HG02571 (cell line): ENCODE measurements around the gene LRRC39.
A peak's percentile ranks its signal among the peaks of the same experiment; 100 is the strongest.

ENCODE experiments used
- ATAC-seq: cut with Tn5 transposase; IDR thresholded peaks from one replicate; pipeline ENCODE4 v1.9.1; 2021; ENCODE audit warnings: mild to moderate bottlenecking, moderate library complexity; ENCODE audit not compliant: unreplicated experiment

Gene LRRC39

GRCh38 chr1:100151679-100152078 lies 26.4 kb downstream of the LRRC39 start:
- no peak for ATAC-seq

- no peak for ATAC-seq
These were observed 30.2 kb downstream of the LRRC39 start for GRCh38 chr1:100147875-100148274.

- no peak for ATAC-seq
These were observed 31.1 kb downstream of the LRRC39 start for GRCh38 chr1:100146958-100147357.

- ATAC-seq: no peak
These were observed 32.9 kb downstream of the LRRC39 start for GRCh38 chr1:100145116-100145515.

- no peak for ATAC-seq
These were observed 35.7 kb downstream of the LRRC39 start for GRCh38 chr1:100142343-100142742.

GRCh38 chr1:100141192-100141591 lies 36.9 kb downstream of the LRRC39 start:
- ATAC-seq: no peak

GRCh38 chr1:100137602-100138001 lies 40.5 kb downstream of the LRRC39 start:
- no peak for ATAC-seq

- ATAC-seq: no peak
These were observed 43.2 kb downstream of the LRRC39 start for GRCh38 chr1:100134872-100135271.

- peak; percentile 91 for ATAC-seq
These were observed 45.2 kb downstream of the LRRC39 start, which contains the start of the genes SASS6 and TRMT13 for GRCh38 chr1:100132566-100133477. Gene SASS6 (minus strand): TSS chr1:100132930. CDS start chr1:100132814, 116 bp downstream. Gene TRMT13 (plus strand): TSS chr1:100133163. CDS start chr1:100133169, 6 bp downstream.

GRCh38 chr1:100131623-100132022 lies 46.4 kb downstream of the LRRC39 start:
- ATAC-seq: no peak

- no peak for ATAC-seq
These were observed 47.4 kb downstream of the LRRC39 start for GRCh38 chr1:100130552-100131077.

- ATAC-seq: no peak
These were observed 50.8 kb downstream of the LRRC39 start for GRCh38 chr1:100127226-100127625.

- no peak for ATAC-seq
These were observed 55.9 kb downstream of the LRRC39 start for GRCh38 chr1:100122177-100122576.

GRCh38 chr1:100115524-100115923 lies 62.5 kb downstream of the LRRC39 start:
- no peak for ATAC-seq

- ATAC-seq: no peak
These were observed 68.4 kb downstream of the LRRC39 start for GRCh38 chr1:100109554-100110066.

GRCh38 chr1:100107696-100108095 lies 70.4 kb downstream of the LRRC39 start:
- ATAC-seq: no peak

GRCh38 chr1:100101564-100101963 lies 76.5 kb downstream of the LRRC39 start:
- ATAC-seq: no peak

- ATAC-seq: no peak
These were observed 77.9 kb downstream of the LRRC39 start for GRCh38 chr1:100100202-100100601.
